ENCODE data around the gene STAT2.

DNA sequence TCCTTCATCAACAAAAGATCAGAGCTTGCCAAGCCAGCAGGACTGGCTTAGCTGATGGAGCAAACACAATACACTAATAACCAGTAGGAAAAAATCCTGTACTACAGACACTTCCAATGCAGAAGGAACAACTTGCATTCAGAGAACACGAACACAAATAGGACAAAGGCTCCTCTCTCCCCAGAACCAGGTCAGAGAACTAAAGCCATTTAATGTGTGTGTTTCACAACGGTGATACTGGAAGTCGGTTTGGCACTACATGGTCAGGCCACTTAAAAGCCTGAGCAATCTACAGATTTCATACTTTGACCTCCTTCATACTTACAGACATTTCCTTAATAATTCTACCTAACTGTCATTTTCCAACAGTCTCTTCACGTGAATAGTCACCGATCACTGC lies 66.1 kb downstream of the STAT2 start:
- no peak for TF ChIP-seq BHLHE40 (IDR thresholded peaks at IDR 0.05; ENCODE audit: borderline replicate concordance)
- TF ChIP-seq, protein P1, sequence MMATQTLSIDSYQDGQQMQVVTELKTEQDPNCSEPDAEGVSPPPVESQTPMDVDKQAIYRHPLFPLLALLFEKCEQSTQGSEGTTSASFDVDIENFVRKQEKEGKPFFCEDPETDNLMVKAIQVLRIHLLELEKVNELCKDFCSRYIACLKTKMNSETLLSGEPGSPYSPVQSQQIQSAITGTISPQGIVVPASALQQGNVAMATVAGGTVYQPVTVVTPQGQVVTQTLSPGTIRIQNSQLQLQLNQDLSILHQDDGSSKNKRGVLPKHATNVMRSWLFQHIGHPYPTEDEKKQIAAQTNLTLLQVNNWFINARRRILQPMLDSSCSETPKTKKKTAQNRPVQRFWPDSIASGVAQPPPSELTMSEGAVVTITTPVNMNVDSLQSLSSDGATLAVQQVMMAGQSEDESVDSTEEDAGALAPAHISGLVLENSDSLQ (IDR thresholded peaks at IDR 0.05), result no peak
- TF ChIP-seq ARNT (IDR thresholded peaks at IDR 0.05), result no peak
- no peak for TF ChIP-seq SUZ12 (IDR thresholded peaks at IDR 0.05)
- no peak for TF ChIP-seq TARDBP (IDR thresholded peaks at IDR 0.05)
- no peak for TF ChIP-seq SP1 (IDR thresholded peaks at IDR 0.05)
- TF ChIP-seq FOXA1 (IDR thresholded peaks at IDR 0.05), result no peak
- TF ChIP-seq FOXK2 (IDR thresholded peaks at IDR 0.05), result no peak
- no peak for TF ChIP-seq LEF1 (IDR thresholded peaks at IDR 0.05; ENCODE audit: borderline replicate concordance)
- TF ChIP-seq ELF4 (IDR thresholded peaks at IDR 0.05), result no peak
- no peak for TF ChIP-seq CTBP1 (IDR thresholded peaks at IDR 0.05; ENCODE audit: borderline replicate concordance)
- no peak for TF ChIP-seq HDGF (IDR thresholded peaks at IDR 0.05; ENCODE audit: borderline replicate concordance)
- TF ChIP-seq FOXM1 (IDR thresholded peaks at IDR 0.05; ENCODE audit: borderline replicate concordance), result no peak
- no peak for TF ChIP-seq NFRKB (IDR thresholded peaks at IDR 0.05)

All from HEK293T (cell line).